AG10803 (cell line): ENCODE data around the gene MRC1.

Source experiments
- DNase-seq: peaks from one replicate; pipeline ENCODE4 v3.0.0; 2010; ENCODE audit warnings: low read depth
- H3K4me3 ChIP-seq: 2 replicates; pipeline ENCODE4 v1.5.1; 2011; ENCODE audit warnings: mild to moderate bottlenecking, low read length, control low read depth
- CTCF ChIP-seq: conservative IDR thresholded peaks from 2 replicates; pipeline ENCODE4 v1.5.1; 2011; ENCODE audit warnings: mild to moderate bottlenecking, low read length, control low read depth, inconsistent platforms

The MRC1 gene

GRCh38 chr10:17808971-17809841 is at the start of gene MRC1:
Gene MRC1 (plus strand): TSS chr10:17809348. CDS start chr10:17809466, 118 bp downstream.
- no peak for TF ChIP-seq CTCF
- no peak for DNase-seq

GRCh38 chr10:17764142-17764541 is 45.0 kb upstream of the MRC1 start:
- no peak for DNase-seq
- no peak overlapping the region for H3K4me3 ChIP-seq
- TF ChIP-seq CTCF, result no peak

More at GRCh38 chr10:17808971-17809841, at the start of gene MRC1:
- H3K4me3 ChIP-seq, result no peak within 1 kb of the TSS

GRCh38 chr10:17765602-17766001 is 43.5 kb upstream of the MRC1 start:
- no peak overlapping the region for H3K4me3 ChIP-seq
- TF ChIP-seq CTCF, result no peak
- DNase-seq, result no peak

GRCh38 chr10:17766731-17767130 is 42.4 kb upstream of the MRC1 start:
- DNase-seq, result no peak
- TF ChIP-seq CTCF, result no peak
- H3K4me3 ChIP-seq, result no peak overlapping the region

GRCh38 chr10:17768496-17768895 is 40.7 kb upstream of the MRC1 start:
- no peak for TF ChIP-seq CTCF
- no peak overlapping the region for H3K4me3 ChIP-seq
- no peak for DNase-seq

- H3K4me3 ChIP-seq, result no peak overlapping the region
- no peak for TF ChIP-seq CTCF
- DNase-seq, result peak; percentile 73
Measured at GRCh38 chr10:17768957-17769356, 40.2 kb upstream of the MRC1 start.

- TF ChIP-seq CTCF, result no peak
- no peak overlapping the region for H3K4me3 ChIP-seq
- no peak for DNase-seq
Measured at GRCh38 chr10:17771017-17771416, 38.1 kb upstream of the MRC1 start.
